IPS-15b (cell line): ENCODE results near the gene IQCK.

ENCODE experiments used
- H3K27me3 ChIP-seq: one replicate; pipeline ENCODE4 v1.6.1; 2013; ENCODE audit warnings: low read length; ENCODE audit not compliant: control insufficient read depth, insufficient read depth
- H3K36me3 ChIP-seq: one replicate; pipeline ENCODE4 v1.6.1; 2013; ENCODE audit warnings: low read length; ENCODE audit not compliant: control insufficient read depth, insufficient read depth
- H3K4me1 ChIP-seq: one replicate; pipeline ENCODE4 v1.6.1; 2013; ENCODE audit warnings: mild to moderate bottlenecking, low read length; ENCODE audit not compliant: control insufficient read depth, insufficient read depth
- H3K4me3 ChIP-seq: one replicate; pipeline ENCODE4 v1.5.1; 2013; ENCODE audit warnings: low read depth, low read length
- H3K9ac ChIP-seq: one replicate; pipeline ENCODE4 v1.6.1; 2013; ENCODE audit warnings: low read depth, mild to moderate bottlenecking, low read length
- H3K9me3 ChIP-seq: one replicate; pipeline ENCODE4 v1.6.1; 2013; ENCODE audit warnings: mild to moderate bottlenecking, low read length; ENCODE audit not compliant: control insufficient read depth, insufficient read depth

IQCK gene

GRCh38 chr16:19837331-19837980 lies 119.4 kb downstream of the IQCK start:
- no peak overlapping the region for H3K4me3 ChIP-seq
- H3K9me3 ChIP-seq = no peaks in the 10 kb centered on the region
- no peaks in the 10 kb centered on the region for H3K36me3 ChIP-seq
- H3K4me1 ChIP-seq = peaks cover 9% of the 10 kb centered on the region
- H3K9ac ChIP-seq = peak overlapping the region; percentile 16
- H3K27me3 ChIP-seq = no peaks in the 10 kb centered on the region

GRCh38 chr16:19837984-19838707 lies 120.1 kb downstream of the IQCK start:
- H3K27me3 ChIP-seq = no peaks in the 10 kb centered on the region
- no peak overlapping the region for H3K4me3 ChIP-seq
- no peaks in the 10 kb centered on the region for H3K36me3 ChIP-seq
- H3K9me3 ChIP-seq = no peaks in the 10 kb centered on the region
- peaks cover 9% of the 10 kb centered on the region for H3K4me1 ChIP-seq
- H3K9ac ChIP-seq = peak overlapping the region; percentile 26

- Histone ChIP-seq H3K4me3 (no peak overlapping the region), H3K9me3 (no peaks in the 10 kb centered on the region), H3K9ac (no peak overlapping the region), H3K36me3 (no peaks in the 10 kb centered on the region), H3K4me1 (peaks cover 9% of the 10 kb centered on the region), H3K27me3 (no peaks in the 10 kb centered on the region)
Measured at GRCh38 chr16:19840524-19841110, 122.5 kb downstream of the IQCK start.

GRCh38 chr16:19841184-19841583 lies 123.1 kb downstream of the IQCK start:
- H3K4me3 ChIP-seq = no peak overlapping the region
- no peaks in the 10 kb centered on the region for H3K9me3 ChIP-seq
- H3K4me1 ChIP-seq = peaks cover 9% of the 10 kb centered on the region
- H3K9ac ChIP-seq = no peak overlapping the region
- H3K36me3 ChIP-seq = no peaks in the 10 kb centered on the region
- no peaks in the 10 kb centered on the region for H3K27me3 ChIP-seq

- no peak overlapping the region for H3K9ac ChIP-seq
- H3K9me3 ChIP-seq = no peaks in the 10 kb centered on the region
- H3K27me3 ChIP-seq = no peaks in the 10 kb centered on the region
- H3K4me1 ChIP-seq = peaks cover 8% of the 10 kb centered on the region
- no peaks in the 10 kb centered on the region for H3K36me3 ChIP-seq
- H3K4me3 ChIP-seq = no peak overlapping the region
Measured at GRCh38 chr16:19842426-19843157, 124.5 kb downstream of the IQCK start.

GRCh38 chr16:19843371-19843770 lies 125.3 kb downstream of the IQCK start:
- no peaks in the 10 kb centered on the region for H3K27me3 ChIP-seq
- peaks cover under 1% of the 10 kb centered on the region for H3K4me1 ChIP-seq
- H3K36me3 ChIP-seq = no peaks in the 10 kb centered on the region
- no peak overlapping the region for H3K4me3 ChIP-seq
- H3K9ac ChIP-seq = no peak overlapping the region
- H3K9me3 ChIP-seq = no peaks in the 10 kb centered on the region

GRCh38 chr16:19844945-19845641 lies 127.0 kb downstream of the IQCK start:
- Histone ChIP-seq H3K4me1 (no peaks in the 10 kb centered on the region), H3K27me3 (no peaks in the 10 kb centered on the region)

GRCh38 chr16:19846436-19846835 lies 128.4 kb downstream of the IQCK start:
- Histone ChIP-seq H3K4me1 (no peaks in the 10 kb centered on the region), H3K9me3 (no peaks in the 10 kb centered on the region), H3K4me3 (no peak overlapping the region), H3K9ac (no peak overlapping the region), H3K36me3 (no peaks in the 10 kb centered on the region), H3K27me3 (no peaks in the 10 kb centered on the region)

More at GRCh38 chr16:19844945-19845641, 127.0 kb downstream of the IQCK start:
- H3K9me3 ChIP-seq = no peaks in the 10 kb centered on the region
- H3K4me3 ChIP-seq = no peak overlapping the region
- H3K36me3 ChIP-seq = no peaks in the 10 kb centered on the region
- no peak overlapping the region for H3K9ac ChIP-seq

GRCh38 chr16:19848756-19849155 lies 130.7 kb downstream of the IQCK start:
- no peaks in the 10 kb centered on the region for H3K9me3 ChIP-seq
- no peak overlapping the region for H3K4me3 ChIP-seq
- H3K27me3 ChIP-seq = no peaks in the 10 kb centered on the region
- no peaks in the 10 kb centered on the region for H3K36me3 ChIP-seq
- peaks cover under 1% of the 10 kb centered on the region for H3K4me1 ChIP-seq
- H3K9ac ChIP-seq = no peak overlapping the region

- Histone ChIP-seq H3K4me1 (peaks cover 13% of the 10 kb centered on the region), H3K27me3 (no peaks in the 10 kb centered on the region), H3K9ac (no peak overlapping the region), H3K36me3 (no peaks in the 10 kb centered on the region), H3K9me3 (no peaks in the 10 kb centered on the region), H3K4me3 (no peak overlapping the region)
Measured at GRCh38 chr16:19850131-19850817, 132.2 kb downstream of the IQCK start.

GRCh38 chr16:19851476-19851875 lies 133.4 kb downstream of the IQCK start:
- H3K27me3 ChIP-seq = no peaks in the 10 kb centered on the region

More at GRCh38 chr16:19851476-19851875, 133.4 kb downstream of the IQCK start:
- H3K4me1 ChIP-seq = peaks cover 19% of the 10 kb centered on the region
- no peak overlapping the region for H3K4me3 ChIP-seq
- no peaks in the 10 kb centered on the region for H3K36me3 ChIP-seq
- H3K9ac ChIP-seq = no peak overlapping the region
- no peaks in the 10 kb centered on the region for H3K9me3 ChIP-seq
